Lower leg skin (tissue), 3 donors: Measurements from ENCODE around the gene FGGY.

Experiments
- POLR2A ChIP-seq, 2 donors: fragments of 450-650 bp; IDR thresholded peaks; one replicate each; pipeline ENCODE4 v1.6.1; 2016 to 2017; ENCODE audit warnings: antibody characterized with exemption in 2 of 2, mild to moderate bottlenecking in 1 of 2, moderate library complexity in 1 of 2
- TF ChIP-seq, protein P1 (sequence below), 3 donors: fragments of 450-650 bp; IDR thresholded peaks; one replicate each; pipeline ENCODE4 v1.5.1; 2016; ENCODE audit warnings: antibody characterized with exemption in 3 of 3, mild to moderate bottlenecking in 3 of 3, moderate library complexity in 2 of 3

DNA sequence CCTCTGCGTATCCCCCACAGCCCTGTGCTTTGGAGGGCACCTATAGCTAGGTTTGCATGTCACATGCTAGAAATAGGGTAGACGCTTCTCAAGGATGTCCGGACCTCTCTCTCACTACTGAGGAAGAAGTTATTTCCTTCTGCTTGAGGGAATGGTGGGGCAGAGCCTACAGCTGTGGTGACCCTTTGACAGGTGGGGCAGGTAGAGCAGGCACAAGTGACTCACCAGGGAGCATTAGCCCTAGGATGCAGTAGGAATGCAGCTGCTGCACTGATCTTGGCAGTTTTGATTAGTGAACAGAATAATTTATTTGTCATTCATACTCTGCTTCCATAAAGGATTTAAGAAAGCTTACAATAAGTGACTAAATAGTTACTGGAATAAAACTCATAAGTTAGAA, 388.2 kb downstream of the FGGY start:
- TF ChIP-seq, protein P1, sequence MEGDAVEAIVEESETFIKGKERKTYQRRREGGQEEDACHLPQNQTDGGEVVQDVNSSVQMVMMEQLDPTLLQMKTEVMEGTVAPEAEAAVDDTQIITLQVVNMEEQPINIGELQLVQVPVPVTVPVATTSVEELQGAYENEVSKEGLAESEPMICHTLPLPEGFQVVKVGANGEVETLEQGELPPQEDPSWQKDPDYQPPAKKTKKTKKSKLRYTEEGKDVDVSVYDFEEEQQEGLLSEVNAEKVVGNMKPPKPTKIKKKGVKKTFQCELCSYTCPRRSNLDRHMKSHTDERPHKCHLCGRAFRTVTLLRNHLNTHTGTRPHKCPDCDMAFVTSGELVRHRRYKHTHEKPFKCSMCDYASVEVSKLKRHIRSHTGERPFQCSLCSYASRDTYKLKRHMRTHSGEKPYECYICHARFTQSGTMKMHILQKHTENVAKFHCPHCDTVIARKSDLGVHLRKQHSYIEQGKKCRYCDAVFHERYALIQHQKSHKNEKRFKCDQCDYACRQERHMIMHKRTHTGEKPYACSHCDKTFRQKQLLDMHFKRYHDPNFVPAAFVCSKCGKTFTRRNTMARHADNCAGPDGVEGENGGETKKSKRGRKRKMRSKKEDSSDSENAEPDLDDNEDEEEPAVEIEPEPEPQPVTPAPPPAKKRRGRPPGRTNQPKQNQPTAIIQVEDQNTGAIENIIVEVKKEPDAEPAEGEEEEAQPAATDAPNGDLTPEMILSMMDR (IDR thresholded peaks at IDR 0.05) = no peak
- TF ChIP-seq POLR2A (IDR thresholded peaks at IDR 0.05) = no peak
